Measurements from ENCODE around the gene TLR6. TPM values are rescaled to one million over a fixed set of nuclear protein-coding genes. Genes with fewer than 3 reads are reported as not detected.

TLR6 gene
- total and polyA plus RNA-seq, 2 of the 8 experiments (the other 6 are each of a cell fraction or from before 2014, with no cell fraction given), result 0.02 to 0.09 TPM

GRCh38 chr4:38865445-38865844, 8.8 kb upstream of the TLR6 start:
- H3K9ac ChIP-seq (replicated peaks in 1 of 4; ENCODE audit: extremely low read depth in 1 of 4, low read depth in 3 of 4, low read length in 3 of 4), result no peak overlapping the region
- H3K4me3 ChIP-seq (ENCODE audit: extremely low read depth in 1 of 4, insufficient read depth in 2 of 4, low read depth in 3 of 4, low read length in 4 of 4), result no peak overlapping the region
- peaks cover 0 to 3% of the 10 kb centered on the region in 2 experiments for H4K20me1 ChIP-seq (replicated peaks in 1 of 2; ENCODE audit: control insufficient read depth in 1 of 2, insufficient read depth in 2 of 2, low read length in 2 of 2)
- CTCF ChIA-PET (ENCODE audit: partially characterized antibody), result interaction anchor here (1.4 kb wide), 1 partner anchor 10 kb away, joined by 7 read pairs; no protein-coding TSS in a partner anchor
- H3K4ac ChIP-seq (replicated peaks; ENCODE audit: insufficient read length, low read depth, low read length), result no peak overlapping the region
- H3K18ac ChIP-seq (ENCODE audit: extremely low read depth, low read length), result no peak overlapping the region
- POLR2A ChIA-PET (ENCODE audit: partially characterized antibody), result no interaction called here
- H3K79me2 ChIP-seq (ENCODE audit: control insufficient read depth in 1 of 2, insufficient read depth in 2 of 2, low read length in 2 of 2), result no peaks in the 10 kb centered on the region
- H3K79me1 ChIP-seq (ENCODE audit: low read depth, low read length), result peaks cover 2% of the 10 kb centered on the region; the same call in 1 of the 2 replicates
- no peak overlapping the region for H2BK12ac ChIP-seq (ENCODE audit: low read depth, low read length)
- 0 out of 2 replicates have a peak overlapping the region, but pooled peaks have one; percentile 18 for H2AFZ ChIP-seq (ENCODE audit: low read length)
- peaks cover 3 to 11% (median 6%) of the 10 kb centered on the region in 4 experiments; a peak in 6 of 7 replicates for H3K4me1 ChIP-seq (replicated peaks in 1 of 4; ENCODE audit: control insufficient read depth in 3 of 4, insufficient read depth in 4 of 4, low read length in 3 of 4)
- no peak overlapping the region for H2BK15ac ChIP-seq (ENCODE audit: low read length)
- H2AK5ac ChIP-seq (ENCODE audit: low read depth, low read length), result no peak overlapping the region
- no peak overlapping the region for H3K27ac ChIP-seq (ENCODE audit: low read depth, low read length)
- no peak overlapping the region for H2BK20ac ChIP-seq (ENCODE audit: low read length)
- peaks cover 0 to 4% (median 0%) of the 10 kb centered on the region in 4 experiments; a peak in 2 of 7 replicates for H3K27me3 ChIP-seq (replicated peaks in 1 of 4; ENCODE audit: control insufficient read depth in 3 of 4, extremely low read depth in 1 of 4, insufficient read depth in 3 of 4, low read length in 3 of 4)
- TF ChIP-seq GTF2F1 (IDR thresholded peaks at IDR 0.05; ENCODE audit: borderline replicate concordance, low read depth, low read length), result no peak
- TF ChIP-seq CTCF (IDR thresholded peaks at IDR 0.05; ENCODE audit: control extremely low read depth in 1 of 3, insufficient read depth in 1 of 3, low read depth in 1 of 3, low read length in 3 of 3), result no peak
- TF ChIP-seq YY1 (IDR thresholded peaks at IDR 0.05; ENCODE audit: low read depth, low read length), result no peak
- no peak for TF ChIP-seq E2F6 (IDR thresholded peaks at IDR 0.05)
- no peak for TF ChIP-seq JUN (IDR thresholded peaks at IDR 0.05; ENCODE audit: low read depth, low read length)
- no peak for TF ChIP-seq KDM5A (IDR thresholded peaks at IDR 0.05; ENCODE audit: low read length)
- no peak for TF ChIP-seq BACH1 (IDR thresholded peaks at IDR 0.05; ENCODE audit: low read length)
- no peak for TF ChIP-seq CEBPB (IDR thresholded peaks at IDR 0.05; ENCODE audit: low read depth, low read length)
- no peak for TF ChIP-seq PHF8 (conservative IDR thresholded peaks at IDR 0.05; ENCODE audit: low read depth, low read length)
- H4K91ac ChIP-seq (replicated peaks; ENCODE audit: insufficient read length, low read length), result no peak overlapping the region
- H3K9me3 ChIP-seq (ENCODE audit: insufficient read depth in 2 of 2, low read depth in 1 of 2, low read length in 1 of 2), result no peaks in the 10 kb centered on the region
- peaks cover 11% of the 10 kb centered on the region; the same call in 1 of the 2 replicates for H3K23me2 ChIP-seq (ENCODE audit: low read depth, low read length)
- no peak overlapping the region for H2BK5ac ChIP-seq (ENCODE audit: low read depth, low read length)
- H4K5ac ChIP-seq (ENCODE audit: insufficient read length, low read depth, low read length), result no peak overlapping the region
- H3K36me3 ChIP-seq (ENCODE audit: control insufficient read depth in 2 of 4, insufficient read depth in 4 of 4, low read length in 3 of 4), result peaks cover 0 to 2% (median 0%) of the 10 kb centered on the region in 4 experiments; a peak in 1 of 8 replicates
- no peak overlapping the region for H3K56ac ChIP-seq (replicated peaks; ENCODE audit: insufficient read length, low read depth, low read length)
- H3K14ac ChIP-seq (ENCODE audit: insufficient read length), result no peak overlapping the region
- DNase-seq (ENCODE audit: low read depth in 1 of 2, low spot score in 2 of 2), result no peak
- no peak overlapping the region for H3K4me2 ChIP-seq (ENCODE audit: insufficient read depth in 1 of 2, low read depth in 2 of 2, low read length in 2 of 2)
- no peak for FAIRE-seq
- 66% methylated on average over 6 of the region's 6 CpGs; no CpG with 5 or more reads in 1 of the 2 experiments for WGBS, 2 experiments (ENCODE audit: extremely low coverage in 1 of 2, insufficient coverage in 1 of 2, insufficient read length in 1 of 2, insufficient replicate concordance in 2 of 2, low coverage in 1 of 2, low lambda C conversion rate in 2 of 2, missing lambda C conversion rate in 1 of 2)
- H4K8ac ChIP-seq (ENCODE audit: extremely low read depth, insufficient read depth, low read length), result no peak overlapping the region
- no peak overlapping the region for H3K23ac ChIP-seq (ENCODE audit: insufficient read length)
- no peak overlapping the region for H2BK120ac ChIP-seq (replicated peaks; ENCODE audit: low read depth, low read length)
